ENCODE results near the gene SSR3.
"Not testable (repeated sequence)": the region's sequence is repeated elsewhere in the genome, so short reads cannot be mapped to it uniquely, and the experiment has no call there.

Gene SSR3

DNA sequence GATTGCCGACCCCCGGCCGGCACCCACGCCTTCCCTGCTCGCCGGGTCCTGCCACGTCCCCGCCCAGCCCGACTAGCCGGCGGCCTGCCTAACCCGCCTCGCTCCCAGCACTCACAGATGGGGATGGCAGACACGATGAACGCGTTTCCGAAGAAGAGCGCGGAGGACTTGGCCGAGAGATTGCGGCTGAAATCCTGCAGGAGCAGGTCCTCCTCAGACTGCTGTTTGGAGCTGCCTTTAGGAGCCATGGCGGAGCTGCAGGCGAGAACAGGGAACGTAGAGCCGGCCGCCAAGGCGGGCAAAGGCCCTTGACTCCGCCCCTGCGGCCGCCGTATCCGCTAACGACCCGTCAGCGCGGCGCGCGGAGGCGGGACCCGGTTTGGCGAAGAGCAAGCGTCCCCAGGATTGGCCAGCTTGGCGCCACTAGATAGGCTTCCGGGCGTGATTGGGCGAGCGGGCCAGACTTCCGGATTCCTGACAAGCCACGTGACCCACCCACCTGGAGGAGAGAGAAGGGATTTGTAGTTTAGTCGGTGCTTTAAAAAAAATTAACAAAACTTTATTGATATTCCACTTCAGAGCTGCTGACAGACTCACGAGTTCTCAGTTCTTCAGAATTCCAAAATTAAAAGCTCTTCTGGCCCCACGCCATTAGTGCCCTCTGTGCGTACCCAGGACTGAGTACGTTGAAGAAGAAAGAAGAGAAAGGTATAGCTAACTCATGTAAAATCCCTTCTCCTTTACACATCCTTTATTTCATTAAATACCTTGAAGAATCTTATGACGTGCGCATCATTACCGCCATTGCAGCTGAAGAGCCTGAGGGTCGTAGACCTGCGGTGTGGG lies at the start of gene SSR3:
Gene SSR3, minus strand, starts transcription at position 276 of the 846 bp plus-strand sequence. Its CDS starts 28 bp downstream, at position 248.
- peak; percentile 99 for DNase-seq (ENCODE audit: low spot score)

DNA sequence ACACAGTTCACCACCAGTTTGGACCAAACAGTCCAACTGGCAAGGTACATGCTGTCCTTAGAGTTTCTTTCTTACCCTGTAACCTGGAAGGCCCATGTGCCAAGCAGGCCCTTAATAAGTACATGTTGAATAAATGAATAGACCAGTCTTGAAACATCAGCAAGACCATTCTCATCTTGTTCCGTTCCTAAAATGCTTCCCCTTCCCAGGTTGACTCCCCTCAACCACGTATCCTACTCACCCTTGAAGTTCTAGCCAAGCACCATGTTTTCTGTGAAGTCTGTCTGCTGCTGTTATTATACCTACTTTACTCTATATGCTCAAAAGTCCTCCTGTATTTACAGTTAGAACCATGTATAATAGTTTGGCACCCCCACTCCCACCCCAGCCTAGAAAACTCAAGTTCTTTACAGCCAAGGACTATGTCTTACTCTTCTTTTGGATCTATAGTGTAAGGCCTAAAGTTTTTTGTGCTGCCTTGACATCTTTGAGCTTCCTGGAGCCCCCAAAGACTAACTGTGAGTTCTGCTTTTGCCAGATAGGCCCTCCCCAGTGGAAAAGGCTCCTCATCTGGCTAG lies 49.2 kb upstream of the SSR3 start:
- DNase-seq (ENCODE audit: low spot score), result no peak

DNA sequence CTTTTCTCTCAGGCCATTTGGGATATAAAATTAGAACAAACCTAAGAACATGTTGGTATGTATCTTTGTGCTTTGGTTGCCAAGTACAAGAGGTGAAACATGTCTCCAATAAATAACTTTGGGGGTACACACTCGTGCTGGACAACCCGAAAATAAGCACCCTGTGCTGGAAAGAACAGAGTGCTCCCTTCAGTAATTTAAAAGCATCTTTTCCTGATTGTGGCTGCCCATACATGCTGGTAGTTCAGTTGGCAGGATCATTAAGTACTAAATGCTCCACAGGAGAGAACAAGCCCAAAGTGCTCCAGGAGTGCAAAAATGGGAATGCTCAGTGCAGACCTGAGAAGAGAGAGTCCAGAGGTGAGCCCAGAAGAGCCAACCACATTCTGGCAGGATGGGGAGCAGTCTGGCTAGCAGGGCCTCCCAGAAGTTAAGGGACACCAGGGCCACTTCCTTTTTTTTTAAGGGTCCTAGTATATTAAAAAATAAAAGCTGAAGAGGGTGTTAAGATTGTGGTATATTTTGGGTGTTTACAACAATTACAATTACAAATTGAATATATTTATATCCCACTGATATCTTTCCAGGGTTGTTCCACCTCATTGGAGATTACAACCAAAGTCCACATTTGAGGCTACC lies 48.6 kb upstream of the SSR3 start:
- no peak for DNase-seq (ENCODE audit: low spot score)

DNA sequence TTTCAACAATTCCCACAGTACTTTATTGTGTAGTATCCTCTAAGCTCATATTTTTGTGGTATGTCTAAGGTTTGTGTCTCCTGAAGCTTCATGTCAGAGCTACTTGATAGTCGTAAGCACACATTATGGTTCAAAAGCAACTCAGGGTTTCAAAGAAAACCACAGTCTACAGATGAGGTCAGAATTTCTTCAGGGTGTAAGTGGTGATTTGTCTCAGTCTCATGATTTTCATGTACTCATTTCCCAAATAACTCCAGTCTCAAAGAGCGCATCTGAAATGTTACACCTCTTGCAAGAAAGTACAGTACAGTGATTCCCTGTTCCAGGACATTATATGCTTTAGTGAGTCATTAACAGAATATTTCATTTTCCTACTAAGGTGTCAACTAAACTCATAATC lies 47.5 kb upstream of the SSR3 start:
- no peak for DNase-seq (ENCODE audit: low spot score)

DNA sequence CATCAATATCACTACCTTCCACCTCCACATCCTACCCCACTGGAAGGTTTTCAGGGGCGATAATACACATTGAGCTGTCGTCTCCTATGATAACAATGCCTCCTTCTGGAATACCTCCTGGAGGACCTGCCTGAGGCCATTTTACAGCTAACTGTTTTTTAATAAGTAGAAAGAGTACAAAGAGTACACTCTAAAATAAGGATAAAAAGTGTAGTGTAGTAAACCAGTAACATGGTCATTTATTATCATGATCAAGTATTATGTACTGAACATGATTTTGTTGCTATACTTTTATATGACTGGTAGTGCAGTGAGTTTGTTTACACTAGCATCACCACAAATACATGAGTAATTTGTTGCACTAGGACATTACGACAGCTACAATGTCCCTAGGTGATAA lies 46.6 kb upstream of the SSR3 start:
- no peak for DNase-seq (ENCODE audit: low spot score)

GRCh38 chr3:156600834-156601233 lies 45.9 kb upstream of the SSR3 start:
- no peak for DNase-seq (ENCODE audit: low spot score)

- DNase-seq (ENCODE audit: low spot score), result no peak
Measured at GRCh38 chr3:156599089-156599874, 44.4 kb upstream of the SSR3 start.

DNA sequence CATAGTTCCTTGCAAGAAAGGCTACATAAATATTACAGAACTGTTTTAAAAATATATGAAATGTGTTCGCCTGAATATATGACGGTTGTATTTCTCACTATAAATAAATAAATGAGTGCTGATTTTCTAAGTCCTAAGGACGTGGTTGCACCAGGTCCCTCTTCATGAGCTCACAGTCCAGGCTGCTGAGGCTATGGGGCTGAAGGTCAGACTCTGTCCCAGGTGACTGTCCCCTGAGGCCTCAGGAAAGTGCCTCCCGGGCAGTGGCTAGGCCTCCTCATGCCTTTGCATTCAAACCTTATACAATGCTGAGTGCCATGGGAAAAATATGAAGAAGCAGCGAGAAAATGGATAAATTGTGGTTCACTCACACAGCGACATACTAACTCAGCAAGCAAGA lies 43.5 kb upstream of the SSR3 start:
- no peak for DNase-seq (ENCODE audit: low spot score)

DNA sequence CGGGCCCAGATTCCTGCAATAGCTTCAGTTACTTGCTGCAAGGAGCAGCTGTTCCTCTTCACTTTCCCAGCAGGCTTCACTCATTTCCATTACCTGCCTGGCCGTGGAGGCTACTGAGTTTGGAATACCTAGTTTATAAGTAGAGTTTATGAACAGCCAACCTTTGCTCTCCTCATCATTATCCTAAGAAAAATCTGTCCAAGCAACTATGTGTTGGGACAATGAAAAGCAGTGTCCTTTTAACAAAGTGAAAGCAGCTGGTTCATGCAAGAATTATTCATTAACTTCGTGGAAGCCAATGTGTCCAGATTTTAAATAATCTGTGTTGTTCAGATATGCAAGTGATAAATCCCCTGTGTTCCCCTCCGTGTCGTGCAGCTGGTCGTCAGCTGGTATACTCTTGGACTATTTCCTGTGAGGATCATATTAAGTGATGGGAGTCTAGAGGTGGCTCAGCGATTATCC lies 39.3 kb upstream of the SSR3 start:
- no peak for DNase-seq (ENCODE audit: low spot score)

GRCh38 chr3:156593814-156594213 lies 38.9 kb upstream of the SSR3 start:
- no peak for DNase-seq (ENCODE audit: low spot score)

- not testable (repeated sequence) for DNase-seq (ENCODE audit: low spot score)
Measured at GRCh38 chr3:156589806-156590205, 34.9 kb upstream of the SSR3 start.

DNA sequence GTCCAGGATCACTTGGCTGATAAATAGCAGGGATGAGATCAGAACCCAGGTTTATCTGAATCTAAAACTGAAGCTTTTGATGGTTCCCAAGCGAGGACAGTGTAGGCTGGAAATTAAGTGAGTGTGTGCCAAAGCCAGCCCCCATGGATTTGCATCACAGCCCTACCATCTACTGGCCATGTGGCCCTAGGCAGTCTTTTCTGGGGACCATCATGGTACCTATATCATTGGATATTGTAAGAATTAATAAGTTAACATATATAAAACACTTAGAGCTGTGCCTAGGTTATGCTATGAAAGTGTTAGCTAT lies 32.8 kb upstream of the SSR3 start:
- DNase-seq (ENCODE audit: low spot score), result no peak

GRCh38 chr3:156586905-156587759 lies 32.2 kb upstream of the SSR3 start:
- DNase-seq (ENCODE audit: low spot score), result no peak

DNA sequence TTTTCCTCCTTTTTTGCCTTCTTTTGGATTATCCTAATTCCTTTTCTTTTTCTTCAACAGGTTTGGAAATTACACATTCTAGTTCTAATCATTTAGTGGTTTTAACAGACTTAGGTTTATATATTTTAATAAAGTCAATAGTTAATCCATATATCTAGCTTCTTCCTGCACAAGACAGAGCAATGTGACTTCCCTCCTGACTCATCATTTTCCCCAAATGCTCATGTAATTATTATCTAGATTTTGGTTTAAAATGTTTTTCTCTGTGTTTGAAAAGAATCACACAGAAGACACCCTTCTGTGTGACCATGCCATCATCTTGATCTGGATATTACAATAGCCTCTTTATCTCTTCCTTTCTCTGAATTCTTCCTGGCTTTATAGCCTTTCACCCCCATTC lies 28.6 kb upstream of the SSR3 start:
- DNase-seq (ENCODE audit: low spot score), result no peak

GRCh38 chr3:156582532-156583183 lies 27.7 kb upstream of the SSR3 start:
- DNase-seq (ENCODE audit: low spot score), result no peak

GRCh38 chr3:156581954-156582353 lies 27.0 kb upstream of the SSR3 start:
- DNase-seq (ENCODE audit: low spot score), result no peak

- DNase-seq (ENCODE audit: low spot score), result no peak
Measured at GRCh38 chr3:156581033-156581432, 26.1 kb upstream of the SSR3 start.

- no peak for DNase-seq (ENCODE audit: low spot score)
Measured at GRCh38 chr3:156579427-156579851, 24.5 kb upstream of the SSR3 start.

- no peak for DNase-seq (ENCODE audit: low spot score)
Measured at GRCh38 chr3:156577736-156578135, 22.8 kb upstream of the SSR3 start.

GRCh38 chr3:156576651-156577348 lies 21.9 kb upstream of the SSR3 start:
- no peak for DNase-seq (ENCODE audit: low spot score)
